Erythroblast (primary cell): ENCODE measurements around the gene GUCY1B1.

ENCODE experiments used
- GATA1 ChIP-seq: IDR thresholded peaks from 2 replicates; pipeline ENCODE4 v1.6.1; 2011; ENCODE audit warnings: low read depth, mild to moderate bottlenecking, control low read depth, low read length, moderate library complexity
- POLR2A ChIP-seq: IDR thresholded peaks from 2 replicates; pipeline ENCODE4 v1.6.1; 2011; ENCODE audit warnings: mild to moderate bottlenecking, low read length

DNA sequence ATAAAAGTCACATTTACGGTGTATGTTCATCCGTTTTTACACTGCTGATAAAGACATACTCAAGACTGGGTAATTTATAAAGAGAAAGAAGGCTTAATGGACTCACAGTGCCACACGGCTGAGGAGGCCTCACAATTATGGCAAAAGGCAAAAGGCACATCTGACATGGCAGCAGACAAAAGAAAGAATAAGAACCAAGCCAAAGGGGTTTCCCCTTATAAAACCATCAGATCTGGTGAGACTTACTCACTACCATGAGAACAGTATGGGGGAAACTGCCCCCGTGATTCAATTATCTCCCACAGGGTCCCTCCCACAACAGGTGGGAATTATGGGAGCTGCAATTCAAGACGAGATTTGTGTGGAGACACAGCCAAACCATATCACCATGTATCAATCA, 7.3 kb upstream of the GUCY1B1 start:
- TF ChIP-seq POLR2A (no peak), GATA1 (no peak)
